Measurements from ENCODE around the gene STK10.

The STK10 gene

DNA sequence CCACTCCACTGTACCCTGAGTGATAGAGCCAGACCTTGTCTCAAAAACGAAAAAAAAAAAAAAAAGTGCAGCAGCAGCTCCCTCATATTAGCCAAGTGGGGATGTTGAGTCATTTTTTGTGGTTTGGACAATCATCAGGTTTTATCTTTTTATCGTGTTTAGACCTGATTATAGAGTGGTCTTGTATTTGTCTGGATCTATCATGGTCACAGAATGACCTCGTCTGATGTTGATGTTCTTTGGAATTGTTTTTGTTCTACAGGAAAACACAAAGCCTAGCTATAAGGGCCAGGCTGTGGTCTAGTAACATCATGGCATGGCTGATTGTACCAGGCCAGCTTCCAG, 179.9 kb downstream of the STK10 start:
- H2AFZ ChIP-seq (ENCODE audit: low read depth, low read length), result no peak overlapping the region
- peaks cover 43% of the 10 kb centered on the region for H3K79me2 ChIP-seq (ENCODE audit: low read length)
- H4K20me1 ChIP-seq (ENCODE audit: insufficient read depth, low read length), result peaks cover 19% of the 10 kb centered on the region
- H3K27me3 ChIP-seq (ENCODE audit: low read depth, low read length), result no peaks in the 10 kb centered on the region
- H3K4me1 ChIP-seq (ENCODE audit: low read length), result peaks cover 23% of the 10 kb centered on the region
- H3K27ac ChIP-seq (ENCODE audit: low read length), result no peak overlapping the region
- H3K4me2 ChIP-seq (ENCODE audit: low read length), result peak overlapping the region; percentile 90; the same call in 1 of the 2 replicates
- no peak for TF ChIP-seq EZH2phosphoT487 (IDR thresholded peaks at IDR 0.05; ENCODE audit: low read depth)
- TF ChIP-seq, protein P1, sequence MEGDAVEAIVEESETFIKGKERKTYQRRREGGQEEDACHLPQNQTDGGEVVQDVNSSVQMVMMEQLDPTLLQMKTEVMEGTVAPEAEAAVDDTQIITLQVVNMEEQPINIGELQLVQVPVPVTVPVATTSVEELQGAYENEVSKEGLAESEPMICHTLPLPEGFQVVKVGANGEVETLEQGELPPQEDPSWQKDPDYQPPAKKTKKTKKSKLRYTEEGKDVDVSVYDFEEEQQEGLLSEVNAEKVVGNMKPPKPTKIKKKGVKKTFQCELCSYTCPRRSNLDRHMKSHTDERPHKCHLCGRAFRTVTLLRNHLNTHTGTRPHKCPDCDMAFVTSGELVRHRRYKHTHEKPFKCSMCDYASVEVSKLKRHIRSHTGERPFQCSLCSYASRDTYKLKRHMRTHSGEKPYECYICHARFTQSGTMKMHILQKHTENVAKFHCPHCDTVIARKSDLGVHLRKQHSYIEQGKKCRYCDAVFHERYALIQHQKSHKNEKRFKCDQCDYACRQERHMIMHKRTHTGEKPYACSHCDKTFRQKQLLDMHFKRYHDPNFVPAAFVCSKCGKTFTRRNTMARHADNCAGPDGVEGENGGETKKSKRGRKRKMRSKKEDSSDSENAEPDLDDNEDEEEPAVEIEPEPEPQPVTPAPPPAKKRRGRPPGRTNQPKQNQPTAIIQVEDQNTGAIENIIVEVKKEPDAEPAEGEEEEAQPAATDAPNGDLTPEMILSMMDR (IDR thresholded peaks at IDR 0.05; ENCODE audit: low read depth, low read length), result no peak
- H3K9me3 ChIP-seq (ENCODE audit: insufficient read depth, low read length), result no peaks in the 10 kb centered on the region
- no peaks in the 10 kb centered on the region for H3K36me3 ChIP-seq (replicated peaks; ENCODE audit: low read depth, low read length)
- peak overlapping the region; percentile 86; the same call in 1 of the 2 replicates for H3K4me3 ChIP-seq (ENCODE audit: low read length)
- no peak overlapping the region for H3K9ac ChIP-seq (ENCODE audit: low read length)

DNA sequence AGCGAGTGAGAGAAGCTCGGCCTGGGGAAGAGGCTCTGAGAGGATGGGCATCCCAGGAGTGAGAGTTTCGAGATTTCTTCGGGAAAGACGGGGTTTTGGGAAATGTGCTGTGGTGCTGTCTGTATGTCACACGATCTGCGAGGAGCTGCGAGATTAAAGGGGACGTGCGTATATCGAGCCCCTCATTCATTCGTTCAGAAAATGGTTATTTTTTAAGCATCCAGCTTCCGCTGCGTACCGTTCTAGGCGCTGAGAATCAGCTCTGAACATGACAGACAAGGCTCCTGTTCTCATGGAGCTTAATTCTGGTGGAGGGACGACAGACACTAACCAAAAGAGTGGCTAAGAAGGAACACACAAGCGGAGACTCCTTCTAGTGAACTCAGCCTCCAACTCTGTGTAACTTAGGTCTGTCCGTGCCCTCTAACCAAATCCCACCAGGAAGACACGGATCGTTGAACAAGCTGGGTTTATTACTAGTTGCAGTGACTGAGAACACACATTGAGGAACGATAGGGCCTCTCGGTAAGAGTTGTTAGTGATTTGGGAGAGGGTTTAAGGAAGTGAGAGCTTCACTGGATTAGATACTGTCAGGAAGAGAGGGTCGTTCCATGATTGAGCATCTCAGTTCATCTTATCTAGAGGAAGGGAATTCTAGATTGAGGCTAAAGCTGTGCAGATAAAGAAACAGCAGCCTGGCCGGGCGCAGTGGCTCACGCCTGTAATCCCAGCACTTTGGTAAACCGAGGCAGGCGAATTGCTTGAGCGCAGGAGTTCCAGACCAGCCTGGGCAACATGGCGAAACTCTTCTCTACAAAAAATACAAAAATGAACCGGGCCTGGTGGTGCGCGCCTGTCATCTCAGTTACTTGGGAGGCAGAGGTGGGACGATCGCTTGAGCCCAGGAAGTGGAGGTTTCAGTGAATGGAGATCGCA, 180.6 kb downstream of the STK10 start:
- H3K4me1 ChIP-seq (ENCODE audit: low read length), result peaks cover 29% of the 10 kb centered on the region
- no peak for TF ChIP-seq EZH2phosphoT487 (IDR thresholded peaks at IDR 0.05; ENCODE audit: low read depth)
- TF ChIP-seq, protein P1 (IDR thresholded peaks at IDR 0.05; ENCODE audit: low read depth, low read length), result no peak
- H3K9me3 ChIP-seq (ENCODE audit: insufficient read depth, low read length), result no peaks in the 10 kb centered on the region
- peak overlapping the region; percentile 86 for H3K4me3 ChIP-seq (ENCODE audit: low read length)
- H3K79me2 ChIP-seq (ENCODE audit: low read length), result peaks cover 50% of the 10 kb centered on the region
- H3K27me3 ChIP-seq (ENCODE audit: low read depth, low read length), result no peaks in the 10 kb centered on the region
- H3K4me2 ChIP-seq (ENCODE audit: low read length), result peak overlapping the region; percentile 90
- peak overlapping the region; percentile 89 for H3K27ac ChIP-seq (ENCODE audit: low read length)
- peak overlapping the region; percentile 86 for H3K9ac ChIP-seq (ENCODE audit: low read length)
- no peaks in the 10 kb centered on the region for H3K36me3 ChIP-seq (replicated peaks; ENCODE audit: low read depth, low read length)
- H2AFZ ChIP-seq (ENCODE audit: low read depth, low read length), result peak overlapping the region; percentile 77
- H4K20me1 ChIP-seq (ENCODE audit: insufficient read depth, low read length), result peaks cover 26% of the 10 kb centered on the region

DNA sequence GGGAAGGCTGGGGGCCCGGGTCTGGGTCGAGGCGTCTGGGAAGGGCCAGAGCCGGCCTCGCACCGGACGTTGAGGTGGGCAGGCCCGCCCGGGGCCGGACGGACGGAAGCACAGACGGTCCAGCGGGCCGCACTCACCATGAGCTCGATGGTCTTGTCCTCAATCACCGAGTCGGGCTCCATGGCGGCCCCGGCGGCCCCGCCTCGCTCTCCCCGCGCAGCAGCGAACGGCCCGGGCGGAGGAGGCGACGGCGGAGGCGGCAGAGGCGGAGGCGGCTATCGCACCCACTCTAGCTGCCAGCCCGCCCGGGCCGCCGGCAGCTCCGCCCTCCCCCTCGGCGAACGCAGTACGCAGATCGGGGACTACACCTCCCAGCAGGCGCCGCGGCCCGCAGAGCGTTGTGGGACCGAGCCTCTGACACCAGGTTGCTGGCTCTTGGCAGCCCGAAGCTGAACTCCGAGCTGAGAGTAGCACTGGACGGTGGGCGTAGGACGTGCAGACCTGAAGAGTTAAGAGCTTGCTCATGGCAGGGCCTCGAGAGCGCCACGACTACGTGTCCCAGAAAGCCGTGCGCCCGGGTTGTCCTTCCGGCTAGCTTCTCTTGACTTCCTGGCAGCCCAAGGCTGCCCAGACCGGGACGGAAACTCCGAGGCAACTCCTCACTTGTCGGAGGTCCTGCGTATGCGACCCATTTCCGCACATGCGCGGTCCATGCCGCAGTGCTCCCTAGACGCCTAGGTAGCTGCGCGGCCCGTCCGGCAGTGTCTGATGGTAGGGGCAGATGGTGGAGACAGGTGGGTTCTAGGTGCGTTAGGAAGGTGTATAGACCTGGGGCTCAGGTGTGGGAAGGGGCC, 181.5 kb downstream of the STK10 start, which contains the start of gene FBXW11:
FBXW11 (minus strand) TSS at position 318 of the 854 bp plus-strand sequence; CDS start at position 182, 136 bp downstream.
- Histone ChIP-seq H3K4me3 (ENCODE audit: low read length) (peak within 1 kb of the TSS; percentile 86), H3K79me2 (ENCODE audit: low read length) (peaks cover 59% of the 10 kb centered on the region), H2AFZ (ENCODE audit: low read depth, low read length) (peak within 1 kb of the TSS; percentile 96), H3K36me3 (replicated peaks; ENCODE audit: low read depth, low read length) (peaks cover 6% of the 10 kb centered on the region), H3K27ac (ENCODE audit: low read length) (peak within 1 kb of the TSS; percentile 89), H4K20me1 (ENCODE audit: insufficient read depth, low read length) (peaks cover 35% of the 10 kb centered on the region), H3K9ac (ENCODE audit: low read length) (peak within 1 kb of the TSS; percentile 86), H3K27me3 (ENCODE audit: low read depth, low read length) (no peaks in the 10 kb centered on the region), H3K4me2 (ENCODE audit: low read length) (peak within 1 kb of the TSS; percentile 90), H3K4me1 (ENCODE audit: low read length) (peaks cover 37% of the 10 kb centered on the region), H3K9me3 (ENCODE audit: insufficient read depth, low read length) (no peaks in the 10 kb centered on the region)
- TF ChIP-seq, protein P1 (IDR thresholded peaks at IDR 0.05; ENCODE audit: low read depth, low read length), result no peak
- TF ChIP-seq EZH2phosphoT487 (IDR thresholded peaks at IDR 0.05; ENCODE audit: low read depth), result no peak

Measured in OCI-LY3 (cell line).